IPS-18a (cell line): Measurements from ENCODE around the gene HOXC10.

Source experiments
- H3K27ac ChIP-seq: one replicate; pipeline ENCODE4 v1.5.1; 2013; ENCODE audit warnings: low read length
- H3K27me3 ChIP-seq: one replicate; pipeline ENCODE4 v1.6.1; 2013; ENCODE audit warnings: mild to moderate bottlenecking, low read length; ENCODE audit not compliant: control insufficient read depth, insufficient read depth
- H3K36me3 ChIP-seq: one replicate; pipeline ENCODE4 v1.6.1; 2013; ENCODE audit warnings: low read depth, low read length; ENCODE audit not compliant: control insufficient read depth
- H3K4me1 ChIP-seq: one replicate; pipeline ENCODE4 v1.6.1; 2013; ENCODE audit warnings: low read depth, low read length; ENCODE audit not compliant: control insufficient read depth
- H3K4me3 ChIP-seq: one replicate; pipeline ENCODE4 v1.5.1; 2013; ENCODE audit warnings: low read length
- H3K9ac ChIP-seq: one replicate; pipeline ENCODE4 v1.6.1; 2013; ENCODE audit warnings: mild to moderate bottlenecking, low read length, moderate library complexity
- H3K9me3 ChIP-seq: one replicate; pipeline ENCODE4 v1.6.1; 2013; ENCODE audit warnings: low read depth, low read length; ENCODE audit not compliant: control insufficient read depth

The HOXC10 gene

GRCh38 chr12:53952871-53953734 is 31.8 kb upstream of the HOXC10 start:
- Histone ChIP-seq H3K9ac (no peak overlapping the region), H3K9me3 (no peaks in the 10 kb centered on the region), H3K27ac (no peak overlapping the region), H3K27me3 (peaks cover 100% of the 10 kb centered on the region), H3K4me1 (peaks cover 2% of the 10 kb centered on the region), H3K36me3 (no peaks in the 10 kb centered on the region), H3K4me3 (no peak overlapping the region)

- H3K27me3 ChIP-seq, result peaks cover 100% of the 10 kb centered on the region
- no peak overlapping the region for H3K9ac ChIP-seq
- H3K4me3 ChIP-seq, result no peak overlapping the region
- no peaks in the 10 kb centered on the region for H3K9me3 ChIP-seq
- H3K27ac ChIP-seq, result no peak overlapping the region
- H3K4me1 ChIP-seq, result peaks cover 2% of the 10 kb centered on the region
- no peaks in the 10 kb centered on the region for H3K36me3 ChIP-seq
Measured at GRCh38 chr12:53953831-53954693, 30.9 kb upstream of the HOXC10 start.

- no peak within 1 kb of the TSS for H3K27ac ChIP-seq
- H3K36me3 ChIP-seq, result no peaks in the 10 kb centered on the region
- H3K4me1 ChIP-seq, result peaks cover 2% of the 10 kb centered on the region
- peaks cover 100% of the 10 kb centered on the region for H3K27me3 ChIP-seq
- H3K4me3 ChIP-seq, result no peak within 1 kb of the TSS
- no peak within 1 kb of the TSS for H3K9ac ChIP-seq
- H3K9me3 ChIP-seq, result no peaks in the 10 kb centered on the region
Measured at GRCh38 chr12:53954694-53955035, 30.3 kb upstream of the HOXC10 start, which contains the start of gene HOXC12. Gene HOXC12 (plus strand): TSS chr12:53954903. CDS start chr12:53954930, 27 bp downstream.

GRCh38 chr12:53955036-53955775 is 29.7 kb upstream of the HOXC10 start:
- Histone ChIP-seq H3K4me1 (no peaks in the 10 kb centered on the region), H3K9ac (no peak overlapping the region), H3K27ac (no peak overlapping the region), H3K27me3 (peaks cover 100% of the 10 kb centered on the region), H3K4me3 (no peak overlapping the region), H3K36me3 (no peaks in the 10 kb centered on the region), H3K9me3 (no peaks in the 10 kb centered on the region)

- peaks cover 100% of the 10 kb centered on the region for H3K27me3 ChIP-seq
- no peaks in the 10 kb centered on the region for H3K36me3 ChIP-seq
- no peaks in the 10 kb centered on the region for H3K9me3 ChIP-seq
- H3K27ac ChIP-seq, result no peak overlapping the region
- H3K9ac ChIP-seq, result no peak overlapping the region
- H3K4me3 ChIP-seq, result no peak overlapping the region
- H3K4me1 ChIP-seq, result no peaks in the 10 kb centered on the region
Measured at GRCh38 chr12:53955776-53956250, 29.1 kb upstream of the HOXC10 start.

GRCh38 chr12:53956251-53956887 is 28.6 kb upstream of the HOXC10 start:
- Histone ChIP-seq H3K9ac (no peak overlapping the region), H3K27me3 (peaks cover 100% of the 10 kb centered on the region), H3K4me1 (no peaks in the 10 kb centered on the region), H3K27ac (no peak overlapping the region), H3K4me3 (no peak overlapping the region), H3K9me3 (no peaks in the 10 kb centered on the region), H3K36me3 (no peaks in the 10 kb centered on the region)

GRCh38 chr12:53956914-53957536 is 27.9 kb upstream of the HOXC10 start:
- H3K4me3 ChIP-seq, result no peak overlapping the region
- peaks cover 100% of the 10 kb centered on the region for H3K27me3 ChIP-seq
- H3K9ac ChIP-seq, result no peak overlapping the region
- H3K36me3 ChIP-seq, result no peaks in the 10 kb centered on the region
- H3K9me3 ChIP-seq, result no peaks in the 10 kb centered on the region
- H3K4me1 ChIP-seq, result no peaks in the 10 kb centered on the region
- no peak overlapping the region for H3K27ac ChIP-seq

GRCh38 chr12:53958128-53958527 is 26.8 kb upstream of the HOXC10 start:
- Histone ChIP-seq H3K4me1 (no peaks in the 10 kb centered on the region), H3K27me3 (peaks cover 100% of the 10 kb centered on the region), H3K4me3 (no peak overlapping the region), H3K9ac (no peak overlapping the region), H3K9me3 (no peaks in the 10 kb centered on the region), H3K27ac (no peak overlapping the region), H3K36me3 (no peaks in the 10 kb centered on the region)

- Histone ChIP-seq H3K27ac (no peak overlapping the region), H3K36me3 (no peaks in the 10 kb centered on the region), H3K9me3 (no peaks in the 10 kb centered on the region), H3K4me1 (no peaks in the 10 kb centered on the region), H3K27me3 (peaks cover 100% of the 10 kb centered on the region), H3K4me3 (no peak overlapping the region), H3K9ac (no peak overlapping the region)
Measured at GRCh38 chr12:53959314-53959713, 25.6 kb upstream of the HOXC10 start.

- Histone ChIP-seq H3K27ac (no peak overlapping the region), H3K27me3 (peaks cover 100% of the 10 kb centered on the region), H3K9ac (no peak overlapping the region), H3K36me3 (no peaks in the 10 kb centered on the region), H3K9me3 (no peaks in the 10 kb centered on the region), H3K4me3 (no peak overlapping the region), H3K4me1 (no peaks in the 10 kb centered on the region)
Measured at GRCh38 chr12:53960187-53961024, 24.5 kb upstream of the HOXC10 start.
